Activated T-cell treated with anti-CD3 and anti-CD28 coated beads for 4 hours (primary cell): ENCODE data around the gene KLHL29.

Source experiments
- DNase-seq: peaks from one replicate; pipeline ENCODE4 v3.0.0-alpha.2; 2020

Gene KLHL29

GRCh38 chr2:23624378-23624777 lies 239.4 kb downstream of the KLHL29 start:
- no peak for DNase-seq

GRCh38 chr2:23624915-23625314 lies 239.9 kb downstream of the KLHL29 start:
- no peak for DNase-seq

- DNase-seq = no peak
These were observed 240.7 kb downstream of the KLHL29 start for GRCh38 chr2:23625726-23626125.

- DNase-seq = no peak
These were observed 241.8 kb downstream of the KLHL29 start for GRCh38 chr2:23626701-23627230.

- DNase-seq = no peak
These were observed 242.4 kb downstream of the KLHL29 start for GRCh38 chr2:23627236-23628009.

- DNase-seq = no peak
These were observed 244.2 kb downstream of the KLHL29 start for GRCh38 chr2:23628926-23629771.

GRCh38 chr2:23629772-23630480 lies 244.9 kb downstream of the KLHL29 start:
- no peak for DNase-seq

GRCh38 chr2:23630961-23631360 lies 246.0 kb downstream of the KLHL29 start:
- DNase-seq = no peak

- no peak for DNase-seq
These were observed 246.4 kb downstream of the KLHL29 start for GRCh38 chr2:23631389-23631788.

- no peak for DNase-seq
These were observed 247.4 kb downstream of the KLHL29 start for GRCh38 chr2:23632386-23632785.

GRCh38 chr2:23632831-23633395 lies 247.9 kb downstream of the KLHL29 start:
- no peak for DNase-seq

GRCh38 chr2:23633966-23634365 lies 249.0 kb downstream of the KLHL29 start:
- no peak for DNase-seq

- DNase-seq = no peak
These were observed 250.7 kb downstream of the KLHL29 start for GRCh38 chr2:23635442-23636340.

- no peak for DNase-seq
These were observed 251.4 kb downstream of the KLHL29 start for GRCh38 chr2:23636426-23636825.

GRCh38 chr2:23637011-23637778 lies 252.2 kb downstream of the KLHL29 start:
- DNase-seq = no peak

- DNase-seq = no peak
These were observed 254.5 kb downstream of the KLHL29 start for GRCh38 chr2:23639406-23639982.

GRCh38 chr2:23640711-23641110 lies 255.7 kb downstream of the KLHL29 start:
- no peak for DNase-seq

- no peak for DNase-seq
These were observed 257.5 kb downstream of the KLHL29 start for GRCh38 chr2:23642516-23642915.

GRCh38 chr2:23645230-23645808 lies 260.3 kb downstream of the KLHL29 start:
- no peak for DNase-seq

GRCh38 chr2:23647563-23647962 lies 262.6 kb downstream of the KLHL29 start:
- DNase-seq = no peak
